Esophagus muscularis mucosa (tissue), 4 donors: ENCODE results near the gene GRIFIN.

Source experiments
- EP300 ChIP-seq: sonication (generic); formaldehyde crosslinking; IDR thresholded peaks from one replicate; pipeline ENCODE4 v1.6.1; 2017; ENCODE audit warnings: antibody characterized with exemption
- POLR2A ChIP-seq: fragments of 450-650 bp; IDR thresholded peaks from one replicate; pipeline ENCODE4 v1.6.1; 2017; ENCODE audit warnings: antibody characterized with exemption, moderate library complexity, mild to moderate bottlenecking, low read depth
- POLR2AphosphoS5 ChIP-seq, 2 donors: sonication (generic); formaldehyde crosslinking; IDR thresholded peaks; one replicate each; pipeline ENCODE4 v1.6.1; 2017; ENCODE audit warnings: antibody characterized with exemption in 2 of 2
- TF ChIP-seq, protein P1 (sequence below), 3 experiments: fragments of 200-600 bp in 2 of 3; fragments of 450-650 bp in 1 of 3; sonication (generic) in 2 of 3; IDR thresholded peaks; one replicate each; pipeline ENCODE4 v1.5.1; 2017 to 2019; ENCODE audit warnings: antibody characterized with exemption in 3 of 3, mild to moderate bottlenecking in 2 of 3, moderate library complexity in 1 of 3

DNA sequence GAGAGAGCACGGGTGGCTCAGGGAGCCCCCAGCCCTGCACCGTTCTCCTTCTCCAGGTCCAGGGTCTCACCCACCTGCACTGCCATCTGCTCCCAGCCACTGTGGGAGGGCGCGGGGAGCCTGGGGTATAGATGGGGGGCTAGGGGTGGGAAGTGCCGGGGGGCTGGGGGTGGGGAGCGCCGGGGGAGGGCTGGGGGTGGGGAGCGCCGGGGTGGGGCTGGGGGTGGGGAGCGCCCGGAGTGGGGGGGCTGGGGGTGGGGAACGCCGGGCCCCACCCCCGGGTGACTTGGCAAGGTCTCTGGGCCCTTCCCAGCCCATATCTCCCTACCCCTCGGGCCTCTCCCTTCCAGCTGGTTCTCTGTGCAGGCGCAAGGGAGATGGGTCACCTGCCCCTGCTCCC, at the start of gene GRIFIN:
- TF ChIP-seq POLR2AphosphoS5 (IDR thresholded peaks at IDR 0.05) = no peak
- TF ChIP-seq EP300 = no peak
- TF ChIP-seq POLR2A = no peak
- TF ChIP-seq, protein P1, sequence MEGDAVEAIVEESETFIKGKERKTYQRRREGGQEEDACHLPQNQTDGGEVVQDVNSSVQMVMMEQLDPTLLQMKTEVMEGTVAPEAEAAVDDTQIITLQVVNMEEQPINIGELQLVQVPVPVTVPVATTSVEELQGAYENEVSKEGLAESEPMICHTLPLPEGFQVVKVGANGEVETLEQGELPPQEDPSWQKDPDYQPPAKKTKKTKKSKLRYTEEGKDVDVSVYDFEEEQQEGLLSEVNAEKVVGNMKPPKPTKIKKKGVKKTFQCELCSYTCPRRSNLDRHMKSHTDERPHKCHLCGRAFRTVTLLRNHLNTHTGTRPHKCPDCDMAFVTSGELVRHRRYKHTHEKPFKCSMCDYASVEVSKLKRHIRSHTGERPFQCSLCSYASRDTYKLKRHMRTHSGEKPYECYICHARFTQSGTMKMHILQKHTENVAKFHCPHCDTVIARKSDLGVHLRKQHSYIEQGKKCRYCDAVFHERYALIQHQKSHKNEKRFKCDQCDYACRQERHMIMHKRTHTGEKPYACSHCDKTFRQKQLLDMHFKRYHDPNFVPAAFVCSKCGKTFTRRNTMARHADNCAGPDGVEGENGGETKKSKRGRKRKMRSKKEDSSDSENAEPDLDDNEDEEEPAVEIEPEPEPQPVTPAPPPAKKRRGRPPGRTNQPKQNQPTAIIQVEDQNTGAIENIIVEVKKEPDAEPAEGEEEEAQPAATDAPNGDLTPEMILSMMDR (IDR thresholded peaks at IDR 0.05) = no peak
